ENCODE data around the gene DOCK3. TPM values are rescaled to one million over a fixed set of nuclear protein-coding genes. Genes with fewer than 3 reads are reported as not detected.

The DOCK3 gene
- total RNA-seq, 1 experiment from 2014 or later: 0.15 TPM

- ATAC-seq: no peak
- no TSS peak for BruUV-seq (replicated peaks)
Observed at GRCh38 chr3:50653937-50654595, 20.7 kb upstream of the DOCK3 start.

GRCh38 chr3:50655009-50655830 is 19.5 kb upstream of the DOCK3 start:
- no peak for TF ChIP-seq EZH2phosphoT487 (IDR thresholded peaks at IDR 0.05; ENCODE audit: borderline replicate concordance, low read length)
- no peak for TF ChIP-seq CTCF (conservative IDR thresholded peaks at IDR 0.05; ENCODE audit: low read depth, low read length)
- TF ChIP-seq EZH2 (IDR thresholded peaks at IDR 0.05; ENCODE audit: low read length, unreplicated experiment): no peak
- no peaks in the 10 kb centered on the region for H4K20me1 ChIP-seq (ENCODE audit: low read length)
- ATAC-seq: no peak; the same call in 1 of the 2 replicates
- DNase-seq: no peak
- H3K9me3 ChIP-seq (ENCODE audit: low read length): no peaks in the 10 kb centered on the region
- H3K4me1 ChIP-seq (ENCODE audit: insufficient read depth, low read length): no peaks in the 10 kb centered on the region
- no peaks in the 10 kb centered on the region for H3K36me3 ChIP-seq (ENCODE audit: low read depth, low read length)
- no peak overlapping the region for H2AFZ ChIP-seq (ENCODE audit: low read length)
- H3K27ac ChIP-seq (ENCODE audit: low read length): no peak overlapping the region
- no peaks in the 10 kb centered on the region for H3F3A ChIP-seq (ENCODE audit: low read length, unreplicated experiment)
- H3K79me2 ChIP-seq (ENCODE audit: low read length): no peaks in the 10 kb centered on the region
- no peak overlapping the region for H3K9ac ChIP-seq (ENCODE audit: low read length)
- H3K9me2 ChIP-seq (replicated peaks; ENCODE audit: low read length): no peaks in the 10 kb centered on the region
- ChIA-PET POLR2A (ENCODE audit: unreplicated experiment) (no interaction called here), CTCF (interaction anchor here (4.4 kb wide), 1 partner anchor 39 kb away, joined by 40 read pairs; the partner anchor contains the start of gene MAPKAPK3)
- H3K4me3 ChIP-seq (ENCODE audit: low read length): no peak overlapping the region
- intact Hi-C loops (cut with micrococcal nuclease): no loop called here
- no peak overlapping the region for H3K4me2 ChIP-seq (ENCODE audit: low read length)
- no TSS peak for BruUV-seq (replicated peaks)
- H3K27me3 ChIP-seq (ENCODE audit: low read length): no peaks in the 10 kb centered on the region

More at GRCh38 chr3:50653937-50654595, 20.7 kb upstream of the DOCK3 start:
- Histone ChIP-seq H3K4me3 (ENCODE audit: low read length) (no peak overlapping the region), H3K27me3 (ENCODE audit: low read length) (no peaks in the 10 kb centered on the region), H3K4me1 (ENCODE audit: insufficient read depth, low read length) (no peaks in the 10 kb centered on the region), H3K36me3 (ENCODE audit: low read depth, low read length) (no peaks in the 10 kb centered on the region), H3K79me2 (ENCODE audit: low read length) (no peaks in the 10 kb centered on the region), H4K20me1 (ENCODE audit: low read length) (no peaks in the 10 kb centered on the region), H2AFZ (ENCODE audit: low read length) (no peak overlapping the region), H3K4me2 (ENCODE audit: low read length) (no peak overlapping the region), H3K9ac (ENCODE audit: low read length) (no peak overlapping the region), H3F3A (ENCODE audit: low read length, unreplicated experiment) (no peaks in the 10 kb centered on the region), H3K9me3 (ENCODE audit: low read length) (no peaks in the 10 kb centered on the region), H3K9me2 (replicated peaks; ENCODE audit: low read length) (no peaks in the 10 kb centered on the region), H3K27ac (ENCODE audit: low read length) (no peak overlapping the region)
- POLR2A ChIA-PET (ENCODE audit: unreplicated experiment): interaction anchor here (0.6 kb wide), 1 partner anchor 102 kb away, joined by 3 read pairs; no protein-coding TSS in a partner anchor
- TF ChIP-seq CTCF (conservative IDR thresholded peaks at IDR 0.05; ENCODE audit: low read depth, low read length) (no peak), EZH2 (IDR thresholded peaks at IDR 0.05; ENCODE audit: low read length, unreplicated experiment) (no peak), EZH2phosphoT487 (IDR thresholded peaks at IDR 0.05; ENCODE audit: borderline replicate concordance, low read length) (no peak)
- CTCF ChIA-PET: interaction anchor here (0.6 to 4.4 kb wide), 2 partner anchors 38 to 83 kb away, joined by 3 to 40 read pairs; partner anchors contain the start of gene MAPKAPK3
- intact Hi-C loops (cut with micrococcal nuclease): no loop called here
- no peak for DNase-seq

All from PC-3 (cell line).